OCI-LY1 (cell line): ENCODE data around the gene EMC10.

Experiments
- EZH2 ChIP-seq: fragments of 200-600 bp; sonication (generic), shearing (Covaris generic); IDR thresholded peaks from 2 replicates; pipeline ENCODE4 v1.8.0; 2017; ENCODE audit warnings: borderline replicate concordance, mixed run types, mild to moderate bottlenecking, antibody characterized with exemption, low read length, moderate library complexity, mixed read lengths
- TF ChIP-seq, protein P1 (sequence below): fragments of 200-600 bp; sonication (generic), shearing (Covaris generic); IDR thresholded peaks from 2 replicates; pipeline ENCODE4 v1.5.1; 2017; ENCODE audit warnings: mild to moderate bottlenecking, antibody characterized with exemption, low read length, moderate library complexity, mixed read lengths

- TF ChIP-seq, protein P1, sequence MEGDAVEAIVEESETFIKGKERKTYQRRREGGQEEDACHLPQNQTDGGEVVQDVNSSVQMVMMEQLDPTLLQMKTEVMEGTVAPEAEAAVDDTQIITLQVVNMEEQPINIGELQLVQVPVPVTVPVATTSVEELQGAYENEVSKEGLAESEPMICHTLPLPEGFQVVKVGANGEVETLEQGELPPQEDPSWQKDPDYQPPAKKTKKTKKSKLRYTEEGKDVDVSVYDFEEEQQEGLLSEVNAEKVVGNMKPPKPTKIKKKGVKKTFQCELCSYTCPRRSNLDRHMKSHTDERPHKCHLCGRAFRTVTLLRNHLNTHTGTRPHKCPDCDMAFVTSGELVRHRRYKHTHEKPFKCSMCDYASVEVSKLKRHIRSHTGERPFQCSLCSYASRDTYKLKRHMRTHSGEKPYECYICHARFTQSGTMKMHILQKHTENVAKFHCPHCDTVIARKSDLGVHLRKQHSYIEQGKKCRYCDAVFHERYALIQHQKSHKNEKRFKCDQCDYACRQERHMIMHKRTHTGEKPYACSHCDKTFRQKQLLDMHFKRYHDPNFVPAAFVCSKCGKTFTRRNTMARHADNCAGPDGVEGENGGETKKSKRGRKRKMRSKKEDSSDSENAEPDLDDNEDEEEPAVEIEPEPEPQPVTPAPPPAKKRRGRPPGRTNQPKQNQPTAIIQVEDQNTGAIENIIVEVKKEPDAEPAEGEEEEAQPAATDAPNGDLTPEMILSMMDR = no peak
- no peak for TF ChIP-seq EZH2
Observed at GRCh38 chr19:50508843-50509190, 32.5 kb downstream of the EMC10 start.
